Stimulated activated naive B cell treated with anti-CD40 and anti-IgM and Interleukin-4, amounts not matched to agents 10 μg/mL and 1 μg/mL and 100 μg/mL, for 72 hours (primary cell): ENCODE results near the gene OR52A5.

Experiments used
- ATAC-seq, 2 donors: fragments of 150-1000 bp; cut with Tn5 transposase; replicated peaks; 2 replicates each; pipeline ENCODE4 v1.10.0; 2021; ENCODE audit warnings: moderate library complexity in 1 of 2
- DNase-seq: peaks from one replicate; pipeline ENCODE4 v3.0.0; 2021
- H3K27ac Mint-ChIP-seq: one replicate; pipeline ENCODE4 v1.8.0; 2022; ENCODE audit warnings: mild to moderate bottlenecking, mixed read lengths
- H3K27me3 Mint-ChIP-seq, 2 donors: one replicate each; pipeline ENCODE4 v1.8.0; 2022; ENCODE audit warnings: mixed read lengths in 2 of 2
- H3K36me3 Mint-ChIP-seq, 2 donors: one replicate each; pipeline ENCODE4 v1.8.0; 2022; ENCODE audit warnings: mixed read lengths in 2 of 2, mild to moderate bottlenecking in 1 of 2
- H3K4me1 Mint-ChIP-seq, 2 donors: one replicate each; pipeline ENCODE4 v1.8.0; 2022; ENCODE audit warnings: mixed read lengths in 2 of 2, mild to moderate bottlenecking in 1 of 2
- H3K4me3 Mint-ChIP-seq, 2 donors: one replicate each; pipeline ENCODE4 v1.8.0; 2022; ENCODE audit warnings: mild to moderate bottlenecking in 2 of 2, mixed read lengths in 2 of 2, moderate library complexity in 1 of 2
- H3K9me3 Mint-ChIP-seq, 2 donors: one replicate each; pipeline ENCODE4 v1.8.0; 2022; ENCODE audit warnings: mixed read lengths in 2 of 2, mild to moderate bottlenecking in 1 of 2

Gene OR52A5

GRCh38 chr11:5136261-5136660, 1.9 kb downstream of the OR52A5 start:
- Mint-ChIP-seq H3K4me1 (no peaks in the 10 kb centered on the region), H3K36me3 (no peaks in the 10 kb centered on the region), H3K27me3 (peaks cover 0 to 4% of the 10 kb centered on the region in 2 donors), H3K9me3 (no peaks in the 10 kb centered on the region), H3K27ac (no peak overlapping the region), H3K4me3 (no peak overlapping the region)
- ATAC-seq (no peak), DNase-seq (no peak)

GRCh38 chr11:5131584-5132335, 6.4 kb downstream of the OR52A5 start:
- DNase-seq = no peak

GRCh38 chr11:5129457-5129877, 8.7 kb downstream of the OR52A5 start:
- ATAC-seq (no peak), DNase-seq (no peak)
- no peaks in the 10 kb centered on the region for H3K36me3 Mint-ChIP-seq
- no peaks in the 10 kb centered on the region for H3K9me3 Mint-ChIP-seq
- H3K27me3 Mint-ChIP-seq = peaks cover 0 to 11% of the 10 kb centered on the region in 2 donors
- no peaks in the 10 kb centered on the region for H3K4me1 Mint-ChIP-seq
- H3K27ac Mint-ChIP-seq = no peak overlapping the region
- no peak overlapping the region for H3K4me3 Mint-ChIP-seq

More at GRCh38 chr11:5131584-5132335, 6.4 kb downstream of the OR52A5 start:
- no peak overlapping the region for H3K27ac Mint-ChIP-seq
- H3K36me3 Mint-ChIP-seq = no peaks in the 10 kb centered on the region
- no peaks in the 10 kb centered on the region for H3K9me3 Mint-ChIP-seq
- ATAC-seq = no peak
- no peaks in the 10 kb centered on the region for H3K4me1 Mint-ChIP-seq
- no peak overlapping the region for H3K4me3 Mint-ChIP-seq
- no peaks in the 10 kb centered on the region for H3K27me3 Mint-ChIP-seq

- H3K9me3 Mint-ChIP-seq = no peaks in the 10 kb centered on the region
- no peak overlapping the region for H3K4me3 Mint-ChIP-seq
- ATAC-seq (no peak), DNase-seq (no peak)
- H3K4me1 Mint-ChIP-seq = peaks cover 0 to 6% of the 10 kb centered on the region in 2 donors
- no peaks in the 10 kb centered on the region for H3K36me3 Mint-ChIP-seq
- no peak overlapping the region for H3K27ac Mint-ChIP-seq
- H3K27me3 Mint-ChIP-seq = peaks cover 11 to 29% of the 10 kb centered on the region in 2 donors
These were observed 13.1 kb downstream of the OR52A5 start for GRCh38 chr11:5124891-5125620.

GRCh38 chr11:5123802-5124521, 14.2 kb downstream of the OR52A5 start:
- peaks cover 11 to 29% of the 10 kb centered on the region in 2 donors for H3K27me3 Mint-ChIP-seq
- peak; percentile 72 to 78 for ATAC-seq
- H3K4me3 Mint-ChIP-seq = no peak overlapping the region
- H3K36me3 Mint-ChIP-seq = no peaks in the 10 kb centered on the region
- no peaks in the 10 kb centered on the region for H3K9me3 Mint-ChIP-seq
- no peak overlapping the region for H3K27ac Mint-ChIP-seq
- peak; percentile 51 for DNase-seq
- peaks cover 0 to 6% of the 10 kb centered on the region in 2 donors for H3K4me1 Mint-ChIP-seq

- Mint-ChIP-seq H3K36me3 (no peaks in the 10 kb centered on the region), H3K4me1 (peaks cover 0 to 1% of the 10 kb centered on the region in 2 donors), H3K27me3 (peaks cover 22 to 23% of the 10 kb centered on the region in 2 donors), H3K9me3 (peaks cover 3 to 4% of the 10 kb centered on the region in 2 donors), H3K27ac (no peak overlapping the region), H3K4me3 (no peak overlapping the region)
- ATAC-seq (no peak), DNase-seq (no peak)
These were observed 19.3 kb downstream of the OR52A5 start for GRCh38 chr11:5118893-5119292.

GRCh38 chr11:5117588-5117987, 20.6 kb downstream of the OR52A5 start:
- H3K27ac Mint-ChIP-seq = no peak overlapping the region
- no peaks in the 10 kb centered on the region for H3K4me1 Mint-ChIP-seq
- no peaks in the 10 kb centered on the region for H3K36me3 Mint-ChIP-seq
- H3K9me3 Mint-ChIP-seq = peaks cover 3 to 4% of the 10 kb centered on the region in 2 donors
- no peak for DNase-seq
- H3K4me3 Mint-ChIP-seq = no peak overlapping the region
- no peak for ATAC-seq
- peaks cover 9 to 16% of the 10 kb centered on the region in 2 donors for H3K27me3 Mint-ChIP-seq

- Mint-ChIP-seq H3K4me3 (no peak overlapping the region), H3K27ac (no peak overlapping the region), H3K4me1 (no peaks in the 10 kb centered on the region), H3K36me3 (no peaks in the 10 kb centered on the region), H3K27me3 (peaks cover 9 to 16% of the 10 kb centered on the region in 2 donors), H3K9me3 (peaks cover 3 to 4% of the 10 kb centered on the region in 2 donors)
- DNase-seq (no peak), ATAC-seq (no peak)
These were observed 22.8 kb downstream of the OR52A5 start for GRCh38 chr11:5115339-5115738.

GRCh38 chr11:5107285-5107684, 30.9 kb downstream of the OR52A5 start:
- Mint-ChIP-seq H3K4me3 (no peak overlapping the region), H3K27me3 (peaks cover 5 to 6% of the 10 kb centered on the region in 2 donors), H3K36me3 (no peaks in the 10 kb centered on the region), H3K4me1 (no peaks in the 10 kb centered on the region), H3K9me3 (no peaks in the 10 kb centered on the region), H3K27ac (no peak overlapping the region)
- ATAC-seq (no peak), DNase-seq (no peak)

GRCh38 chr11:5103066-5103465, 35.1 kb downstream of the OR52A5 start:
- Mint-ChIP-seq H3K36me3 (no peaks in the 10 kb centered on the region), H3K4me1 (no peaks in the 10 kb centered on the region), H3K27me3 (peaks cover 6 to 7% of the 10 kb centered on the region in 2 donors), H3K9me3 (no peaks in the 10 kb centered on the region), H3K4me3 (no peak overlapping the region), H3K27ac (no peak overlapping the region)
- DNase-seq (no peak), ATAC-seq (no peak)

- Mint-ChIP-seq H3K27ac (no peak overlapping the region), H3K9me3 (no peaks in the 10 kb centered on the region), H3K27me3 (peaks cover 6 to 7% of the 10 kb centered on the region in 2 donors), H3K36me3 (no peaks in the 10 kb centered on the region), H3K4me1 (no peaks in the 10 kb centered on the region), H3K4me3 (no peak overlapping the region)
- ATAC-seq (no peak), DNase-seq (no peak)
These were observed 35.9 kb downstream of the OR52A5 start for GRCh38 chr11:5102246-5102645.

GRCh38 chr11:5096011-5096410, 42.1 kb downstream of the OR52A5 start:
- DNase-seq (no peak), ATAC-seq (no peak)
- peaks cover 0 to 6% of the 10 kb centered on the region in 2 donors for H3K27me3 Mint-ChIP-seq
- H3K9me3 Mint-ChIP-seq = peaks cover 2 to 4% of the 10 kb centered on the region in 2 donors
- no peak overlapping the region for H3K27ac Mint-ChIP-seq
- no peaks in the 10 kb centered on the region for H3K4me1 Mint-ChIP-seq
- no peaks in the 10 kb centered on the region for H3K36me3 Mint-ChIP-seq
- no peak overlapping the region for H3K4me3 Mint-ChIP-seq

- Mint-ChIP-seq H3K36me3 (no peaks in the 10 kb centered on the region), H3K4me1 (no peaks in the 10 kb centered on the region), H3K27ac (no peak overlapping the region), H3K27me3 (peaks cover 4 to 12% of the 10 kb centered on the region in 2 donors), H3K9me3 (peaks cover 2 to 4% of the 10 kb centered on the region in 2 donors), H3K4me3 (no peak overlapping the region)
- ATAC-seq = no peak
- DNase-seq = no peak
These were observed 45.2 kb downstream of the OR52A5 start for GRCh38 chr11:5092821-5093585.

GRCh38 chr11:5090668-5091067, 47.5 kb downstream of the OR52A5 start:
- ATAC-seq = no peak
- H3K4me3 Mint-ChIP-seq = no peak overlapping the region
- no peak for DNase-seq
- H3K36me3 Mint-ChIP-seq = no peaks in the 10 kb centered on the region
- peaks cover 2 to 4% of the 10 kb centered on the region in 2 donors for H3K9me3 Mint-ChIP-seq
- peaks cover 4 to 12% of the 10 kb centered on the region in 2 donors for H3K27me3 Mint-ChIP-seq
- H3K27ac Mint-ChIP-seq = no peak overlapping the region
- no peaks in the 10 kb centered on the region for H3K4me1 Mint-ChIP-seq
